Psoas muscle (tissue), 8 donors: ENCODE measurements around the gene OR11L1. TPM values are rescaled to one million over a fixed set of nuclear protein-coding genes. Genes with fewer than 3 reads are reported as not detected.

Source experiments
- ATAC-seq, 4 donors: fragments of 200-7000 bp; cut with Tn5 transposase; one replicate each; pipeline ENCODE4 v1.9.1; 2020; ENCODE audit warnings: moderate library complexity in 3 of 4, mild to moderate bottlenecking in 2 of 4
- DNase-seq, 2 donors: peaks; one replicate each; pipeline ENCODE4 v3.0.0-alpha.2; 2020
- H3K27ac ChIP-seq: fragments of 200-600 bp; one replicate; pipeline ENCODE4 v1.8.0; 2022
- H3K27me3 ChIP-seq, 3 donors: fragments of 200-600 bp in 1 of 3; one replicate each; pipeline versions ENCODE4 v1.6.1 to v1.8.0; 2013 to 2022; ENCODE audit warnings: low read length in 2 of 3, mild to moderate bottlenecking in 2 of 3, moderate library complexity in 1 of 3; ENCODE audit not compliant: insufficient read depth in 3 of 3
- H3K36me3 ChIP-seq, 2 donors: fragments of 200-600 bp in 1 of 2; one replicate each; pipeline versions ENCODE4 v1.6.1 to v1.8.0; 2013 to 2022; ENCODE audit warnings: low read depth in 1 of 2, mild to moderate bottlenecking in 1 of 2, moderate library complexity in 1 of 2; ENCODE audit not compliant: insufficient read depth in 1 of 2
- H3K4me1 ChIP-seq: fragments of 200-600 bp; one replicate; pipeline ENCODE4 v1.8.0; 2022
- H3K4me3 ChIP-seq: fragments of 200-600 bp; one replicate; pipeline ENCODE4 v1.8.0; 2022; ENCODE audit warnings: mild to moderate bottlenecking
- H3K9me3 ChIP-seq: fragments of 200-600 bp; one replicate; pipeline ENCODE4 v1.8.0; 2022
- CTCF ChIP-seq: fragments of 200-600 bp; IDR thresholded peaks from one replicate; pipeline ENCODE4 v1.8.0; 2022; ENCODE audit warnings: antibody characterized with exemption
- WGBS, 3 donors: extraction: QIAGEN DNeasy Blood & Tissue Kit; methylation state at CpG; one replicate each; pipeline versions ENCODE4 v1.1.6 to v1.1.7; 2013; 5-methylcytosine and 5-hydroxymethylcytosine counted together
- intact Hi-C, 2 donors: fragments of 100-400 bp; cut with DNase I; formaldehyde crosslinking; loops; one replicate each; pipeline versions ENCODE4 v1.11.0 to v1.14.2; 2022
- polyA plus RNA-seq, 3 donors: library from polyadenylated mRNA; stranded (reverse); fragments of 200-250 nt; gene quantifications; one replicate each; pipeline ENCODE4 v1.2.3, GENCODE V29; 2013
- total RNA-seq, 4 donors: library from RNA; stranded (reverse); fragmentation: NEBNext Ultra II Directional in 2 of 4; extraction: Animal tissue kit (Norgen Biotek cat#: 25700) in 2 of 4; gene quantifications; one replicate each; pipeline versions ENCODE4 v1.2.1 to v1.2.4, GENCODE V29; 2021 to 2023
- donor health status: healthy with polysubstance abuse.
- donor health status: DM: no; HTN: no; CAD: no; lungs with moderate emphysema.
- donor health status: Bipolar disorder and iron deficiency.
- donor health status: healthy.
- donor health status: DM: yes; HTN: yes; CAD: no.
- donor health status: DM: no; HTN: no; CAD: no.
- donor health status: DM: no; HTN: no; CAD: no.
- donor health status: DM: yes; HTN: yes; CAD: no.

OR11L1 gene
- total and polyA plus RNA-seq, 7 donors: not detected

DNA sequence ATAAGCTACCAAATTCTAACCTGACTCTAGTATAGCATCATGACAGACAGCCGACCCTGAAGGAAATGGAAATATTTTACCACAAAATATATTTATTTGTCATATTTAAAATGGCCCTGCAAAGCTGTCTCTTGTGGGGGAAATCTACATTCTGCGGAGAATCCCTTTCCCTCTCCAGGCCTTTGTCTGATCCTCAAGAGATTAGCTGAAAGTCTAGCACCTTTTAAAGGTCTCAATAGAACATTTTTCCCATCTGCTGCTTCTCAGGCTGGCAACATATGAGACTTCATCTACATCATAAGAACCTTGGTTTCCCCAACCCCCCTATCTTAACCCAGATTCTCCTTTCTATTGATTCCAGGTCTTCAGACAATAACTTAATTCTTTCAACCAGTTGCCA, 1.7 kb upstream of the OR11L1 start:
- 48 to 89% (median 89%) methylated on average over 2 of the region's 2 CpGs for WGBS, 3 donors
- Histone ChIP-seq H3K27me3 (no peaks in the 10 kb centered on the region), H3K4me3 (no peak overlapping the region), H3K27ac (no peak overlapping the region), H3K36me3 (no peaks in the 10 kb centered on the region), H3K9me3 (no peaks in the 10 kb centered on the region), H3K4me1 (no peaks in the 10 kb centered on the region)
- no peak for TF ChIP-seq CTCF
- DNase-seq (no peak), ATAC-seq (no peak)
- intact Hi-C loops: no loop called here

- H3K9me3 ChIP-seq: no peaks in the 10 kb centered on the region
- TF ChIP-seq CTCF: no peak
- 58 to 68% (median 59%) methylated on average over 2 of the region's 2 CpGs for WGBS, 3 donors
- no peak overlapping the region for H3K4me3 ChIP-seq
- H3K36me3 ChIP-seq: no peaks in the 10 kb centered on the region
- intact Hi-C loops: no loop called here
- no peak for DNase-seq
- H3K27ac ChIP-seq: no peak overlapping the region
- H3K27me3 ChIP-seq: no peaks in the 10 kb centered on the region
- no peak for ATAC-seq
- no peaks in the 10 kb centered on the region for H3K4me1 ChIP-seq
These were observed 878 bp downstream of the OR11L1 start for GRCh38 chr1:247840818-247841217.

DNA sequence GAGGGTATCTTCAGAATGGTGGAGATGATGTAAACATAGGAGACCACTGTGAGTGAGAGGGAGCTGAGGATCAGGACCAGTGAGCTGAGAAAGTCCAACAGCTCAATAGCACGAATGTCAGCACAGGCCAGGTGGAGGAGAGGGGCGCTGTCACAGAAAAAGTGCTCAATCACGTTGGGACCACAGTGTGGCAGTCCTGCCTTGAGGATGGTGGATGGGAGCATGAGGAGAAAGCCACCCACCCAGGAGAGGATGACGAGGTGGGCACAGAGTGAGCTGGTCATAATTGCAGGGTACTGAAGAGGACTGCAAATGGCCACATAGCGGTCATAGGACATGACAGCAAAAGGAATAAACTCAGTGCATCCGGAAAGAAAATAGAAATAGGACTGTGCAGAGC, 8.1 kb downstream of the OR11L1 start:
- intact Hi-C loops: no loop called here
- H3K9me3 ChIP-seq: no peaks in the 10 kb centered on the region
- H3K36me3 ChIP-seq: no peaks in the 10 kb centered on the region
- H3K4me3 ChIP-seq: no peak overlapping the region
- 60 to 74% (median 67%) methylated on average over 6 of the region's 6 CpGs for WGBS, 3 donors
- no peak for DNase-seq
- H3K27ac ChIP-seq: no peak overlapping the region
- no peaks in the 10 kb centered on the region for H3K4me1 ChIP-seq
- no peak for ATAC-seq
- H3K27me3 ChIP-seq: no peaks in the 10 kb centered on the region
- no peak for TF ChIP-seq CTCF

GRCh38 chr1:247829656-247830055, 12.0 kb downstream of the OR11L1 start:
- TF ChIP-seq CTCF: no peak
- H3K4me3 ChIP-seq: no peak overlapping the region
- no peaks in the 10 kb centered on the region for H3K9me3 ChIP-seq
- no peaks in the 10 kb centered on the region for H3K27me3 ChIP-seq
- ATAC-seq (no peak), DNase-seq (no peak)
- H3K4me1 ChIP-seq: no peaks in the 10 kb centered on the region
- intact Hi-C loops: no loop called here
- WGBS, 3 donors: 0 to 80% (median 67%) methylated on average over 1 of the region's 1 CpG
- no peak overlapping the region for H3K27ac ChIP-seq
- H3K36me3 ChIP-seq: no peaks in the 10 kb centered on the region

GRCh38 chr1:247825362-247825761, 16.3 kb downstream of the OR11L1 start:
- ATAC-seq (no peak), DNase-seq (no peak)
- no peaks in the 10 kb centered on the region for H3K4me1 ChIP-seq
- intact Hi-C loops: no loop called here
- no peaks in the 10 kb centered on the region for H3K9me3 ChIP-seq
- 84 to 95% (median 93%) methylated on average over 11 to 13 of the region's 13 CpGs for WGBS, 3 donors
- no peak overlapping the region for H3K4me3 ChIP-seq
- no peaks in the 10 kb centered on the region for H3K36me3 ChIP-seq
- TF ChIP-seq CTCF: no peak
- H3K27me3 ChIP-seq: no peaks in the 10 kb centered on the region
- no peak overlapping the region for H3K27ac ChIP-seq
